VCaP (cell line): ENCODE results near the gene ADGRV1.
A peak's percentile ranks its signal among the peaks of the same experiment; 100 is the strongest.
"Not testable (repeated sequence)": the region's sequence is repeated elsewhere in the genome, so short reads cannot be mapped to it uniquely, and the experiment has no call there.

Experiments
- H3K27ac ChIP-seq: fragments of 450-650 bp; 2 replicates; pipeline ENCODE4 v1.5.1; 2017
- CTCF ChIP-seq: fragments of 450-650 bp; conservative IDR thresholded peaks from 2 replicates; pipeline ENCODE4 v1.5.1; 2017; ENCODE audit warnings: mild to moderate bottlenecking, moderate library complexity

The ADGRV1 gene

GRCh38 chr5:90921418-90921973 is 362.9 kb downstream of the ADGRV1 start:
- H3K27ac ChIP-seq: no peak overlapping the region
- no peak for TF ChIP-seq CTCF

- H3K27ac ChIP-seq: not testable (repeated sequence)
Measured at GRCh38 chr5:90924222-90924621, 365.6 kb downstream of the ADGRV1 start.

- peak overlapping the region; percentile 55 for H3K27ac ChIP-seq
Measured at GRCh38 chr5:90929013-90929839, 370.6 kb downstream of the ADGRV1 start.

GRCh38 chr5:90930062-90930461 is 371.5 kb downstream of the ADGRV1 start:
- TF ChIP-seq CTCF: no peak
- peak overlapping the region; percentile 55 for H3K27ac ChIP-seq

- peak overlapping the region; percentile 55 for H3K27ac ChIP-seq
- TF ChIP-seq CTCF: no peak
Measured at GRCh38 chr5:90930756-90931431, 372.3 kb downstream of the ADGRV1 start.

- peak; percentile 79 for TF ChIP-seq CTCF
- peak overlapping the region; percentile 55 for H3K27ac ChIP-seq
Measured at GRCh38 chr5:90932052-90932699, 373.6 kb downstream of the ADGRV1 start.

GRCh38 chr5:90933298-90933697 is 374.7 kb downstream of the ADGRV1 start:
- TF ChIP-seq CTCF: no peak
- H3K27ac ChIP-seq: peak overlapping the region; percentile 55

GRCh38 chr5:90934091-90934719 is 375.6 kb downstream of the ADGRV1 start:
- no peak for TF ChIP-seq CTCF
- peak overlapping the region; percentile 55; the same call in 1 of the 2 replicates for H3K27ac ChIP-seq
